PC-3 (cell line): ENCODE results near the gene CPZ. TPM values are rescaled to one million over a fixed set of nuclear protein-coding genes. Genes with fewer than 3 reads are reported as not detected.

Experiments
- ATAC-seq: fragments of 200-7000 bp; cut with Tn5 transposase; 2 replicates; pipeline ENCODE4 v1.9.1; 2020; ENCODE audit warnings: mild to moderate bottlenecking, moderate library complexity
- BruUV-seq: library from RNA; stranded (reverse); fragments of 400-500 nt; replicated peaks from 2 replicates; lab custom pipeline; 2021; lab: Mats Ljungman, UMichigan
- CTCF ChIA-PET: fragments of 300-600 bp; sonication (Branson Sonifier 250); formaldehyde crosslinking; loops from one replicate; lab custom pipeline; 2022; ENCODE audit warnings: antibody characterized with exemption; lab: Charles Lee
- POLR2A ChIA-PET: fragments of 300-600 bp; sonication (Branson Sonifier 250); formaldehyde crosslinking; loops from one replicate; lab custom pipeline; 2022; ENCODE audit warnings: antibody characterized with exemption; ENCODE audit not compliant: unreplicated experiment; lab: Charles Lee
- DNase-seq: peaks from one replicate; pipeline ENCODE4 v3.0.0-alpha.2; 2015
- H2AFZ ChIP-seq: fragments of 300-600 bp; sonication (generic); 2 replicates; pipeline ENCODE4 v1.6.0; 2016; ENCODE audit warnings: antibody characterized with exemption, low read length
- H3F3A ChIP-seq: fragments of 300-600 bp; sonication (generic); one replicate; pipeline ENCODE4 v1.6.0; 2017; ENCODE audit warnings: antibody characterized with exemption, low read length, control low read depth, mild to moderate bottlenecking; ENCODE audit not compliant: unreplicated experiment
- H3K27ac ChIP-seq: fragments of 300-600 bp; sonication (generic); 2 replicates; pipeline ENCODE4 v1.5.1; 2016; ENCODE audit warnings: mild to moderate bottlenecking, low read length
- H3K27me3 ChIP-seq: fragments of 300-600 bp; sonication (generic); 2 replicates; pipeline ENCODE4 v1.6.1; 2016; ENCODE audit warnings: low read length, mixed read lengths
- H3K36me3 ChIP-seq: fragments of 300-600 bp; sonication (generic); 2 replicates; pipeline ENCODE4 v1.6.1; 2016; ENCODE audit warnings: low read depth, mixed run types, low read length, mixed read lengths
- H3K4me1 ChIP-seq: fragments of 300-600 bp; sonication (generic); 2 replicates; pipeline ENCODE4 v1.5.1; 2016; ENCODE audit warnings: low read length; ENCODE audit not compliant: insufficient read depth
- H3K4me2 ChIP-seq: fragments of 300-600 bp; sonication (generic); 2 replicates; pipeline ENCODE4 v1.6.0; 2016; ENCODE audit warnings: low read length
- H3K4me3 ChIP-seq: fragments of 300-600 bp; sonication (generic); 2 replicates; pipeline ENCODE4 v1.5.1; 2016; ENCODE audit warnings: mild to moderate bottlenecking, low read length, mixed read lengths
- H3K79me2 ChIP-seq: fragments of 300-600 bp; sonication (generic); 2 replicates; pipeline ENCODE4 v1.6.1; 2017; ENCODE audit warnings: low read length, mixed read lengths
- H3K9ac ChIP-seq: fragments of 300-600 bp; sonication (generic); 2 replicates; pipeline ENCODE4 v1.6.0; 2016; ENCODE audit warnings: mild to moderate bottlenecking, low read length
- H3K9me2 ChIP-seq: fragments of 300-600 bp; sonication (generic); replicated peaks from 2 replicates; pipeline ENCODE4 v1.6.1; 2016; ENCODE audit warnings: mixed run types, low read length, mixed read lengths
- H3K9me3 ChIP-seq: fragments of 300-600 bp; sonication (generic); 2 replicates; pipeline ENCODE4 v1.6.1; 2016; ENCODE audit warnings: low read length, mixed read lengths
- H4K20me1 ChIP-seq: fragments of 300-600 bp; sonication (generic); 2 replicates; pipeline ENCODE4 v1.6.1; 2016; ENCODE audit warnings: low read length, mixed read lengths
- EZH2 ChIP-seq: fragments of 300-600 bp; sonication (generic); IDR thresholded peaks from one replicate; pipeline ENCODE4 v1.6.1; 2017; ENCODE audit warnings: antibody characterized with exemption, mild to moderate bottlenecking, low read length; ENCODE audit not compliant: unreplicated experiment
- EZH2phosphoT487 ChIP-seq: fragments of 300-600 bp; sonication (generic); IDR thresholded peaks from 2 replicates; pipeline ENCODE4 v1.6.1; 2018; ENCODE audit warnings: mild to moderate bottlenecking, antibody characterized with exemption, low read length, borderline replicate concordance
- intact Hi-C: fragments of 100-400 bp; cut with micrococcal nuclease; formaldehyde crosslinking; loops from 2 replicates; pipeline ENCODE4 v1.9.0; 2023
- total RNA-seq: library from RNA; depleted of rRNA; stranded (reverse); fragments of >200 nt; gene quantifications from 2 replicates; pipeline ENCODE4 v1.2.3, GENCODE V29; 2014
- TF ChIP-seq, protein P1 (sequence below): fragments of 300-600 bp; sonication (generic); conservative IDR thresholded peaks from 2 replicates; pipeline ENCODE4 v1.5.1; 2017; ENCODE audit warnings: antibody characterized with exemption, low read depth, mild to moderate bottlenecking, low read length

Gene CPZ
- total RNA-seq, 1 experiment from 2014 or later, result 27.9 TPM

DNA sequence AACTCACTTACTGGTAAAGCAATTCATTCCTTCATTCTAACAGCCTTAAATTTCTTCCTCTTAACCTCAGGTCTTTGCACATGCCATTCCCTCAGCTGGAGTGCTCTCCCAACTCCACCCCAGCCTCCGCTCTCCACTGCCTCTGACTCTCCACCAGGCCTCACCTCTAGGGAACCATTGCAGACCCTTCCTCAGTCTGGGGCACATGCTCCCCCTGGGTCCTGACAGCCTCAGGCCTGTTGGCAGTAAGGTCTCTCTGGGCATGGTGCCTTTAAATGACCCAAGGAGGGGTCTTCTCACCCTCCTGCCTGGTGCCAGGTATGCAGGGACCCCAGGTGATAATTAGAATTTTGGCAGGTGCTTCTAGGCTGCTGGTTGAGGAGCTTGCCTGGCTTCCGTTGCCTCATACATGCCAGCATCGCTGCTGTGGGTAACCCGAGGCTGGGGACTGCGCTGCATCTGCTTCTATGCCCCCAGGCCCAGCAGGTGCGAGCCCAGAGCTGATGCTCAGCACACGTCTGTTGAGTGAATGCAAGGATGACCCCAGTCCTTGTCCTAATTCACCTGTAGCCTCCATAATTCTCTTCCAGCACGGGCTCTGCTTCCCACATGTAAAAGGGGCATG, 39.9 kb upstream of the CPZ start:
- no peak overlapping the region for H3K4me2 ChIP-seq
- CTCF ChIA-PET, result no interaction called here
- POLR2A ChIA-PET, result no interaction called here
- no peaks in the 10 kb centered on the region for H3K79me2 ChIP-seq
- no peaks in the 10 kb centered on the region for H4K20me1 ChIP-seq
- peaks cover 34% of the 10 kb centered on the region for H3K4me1 ChIP-seq
- no TSS peak for BruUV-seq
- H3K4me3 ChIP-seq, result no peak overlapping the region
- intact Hi-C loops, result no loop called here
- no peaks in the 10 kb centered on the region for H3K27me3 ChIP-seq
- no peak overlapping the region for H2AFZ ChIP-seq
- H3K9ac ChIP-seq, result no peak overlapping the region
- no peaks in the 10 kb centered on the region for H3K9me2 ChIP-seq
- no peaks in the 10 kb centered on the region for H3K9me3 ChIP-seq
- no peaks in the 10 kb centered on the region for H3F3A ChIP-seq
- no peak for ATAC-seq
- no peaks in the 10 kb centered on the region for H3K36me3 ChIP-seq
- no peak for TF ChIP-seq EZH2phosphoT487
- no peak for TF ChIP-seq EZH2
- TF ChIP-seq, protein P1, sequence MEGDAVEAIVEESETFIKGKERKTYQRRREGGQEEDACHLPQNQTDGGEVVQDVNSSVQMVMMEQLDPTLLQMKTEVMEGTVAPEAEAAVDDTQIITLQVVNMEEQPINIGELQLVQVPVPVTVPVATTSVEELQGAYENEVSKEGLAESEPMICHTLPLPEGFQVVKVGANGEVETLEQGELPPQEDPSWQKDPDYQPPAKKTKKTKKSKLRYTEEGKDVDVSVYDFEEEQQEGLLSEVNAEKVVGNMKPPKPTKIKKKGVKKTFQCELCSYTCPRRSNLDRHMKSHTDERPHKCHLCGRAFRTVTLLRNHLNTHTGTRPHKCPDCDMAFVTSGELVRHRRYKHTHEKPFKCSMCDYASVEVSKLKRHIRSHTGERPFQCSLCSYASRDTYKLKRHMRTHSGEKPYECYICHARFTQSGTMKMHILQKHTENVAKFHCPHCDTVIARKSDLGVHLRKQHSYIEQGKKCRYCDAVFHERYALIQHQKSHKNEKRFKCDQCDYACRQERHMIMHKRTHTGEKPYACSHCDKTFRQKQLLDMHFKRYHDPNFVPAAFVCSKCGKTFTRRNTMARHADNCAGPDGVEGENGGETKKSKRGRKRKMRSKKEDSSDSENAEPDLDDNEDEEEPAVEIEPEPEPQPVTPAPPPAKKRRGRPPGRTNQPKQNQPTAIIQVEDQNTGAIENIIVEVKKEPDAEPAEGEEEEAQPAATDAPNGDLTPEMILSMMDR, result no peak
- H3K27ac ChIP-seq, result no peak overlapping the region
- DNase-seq, result no peak

DNA sequence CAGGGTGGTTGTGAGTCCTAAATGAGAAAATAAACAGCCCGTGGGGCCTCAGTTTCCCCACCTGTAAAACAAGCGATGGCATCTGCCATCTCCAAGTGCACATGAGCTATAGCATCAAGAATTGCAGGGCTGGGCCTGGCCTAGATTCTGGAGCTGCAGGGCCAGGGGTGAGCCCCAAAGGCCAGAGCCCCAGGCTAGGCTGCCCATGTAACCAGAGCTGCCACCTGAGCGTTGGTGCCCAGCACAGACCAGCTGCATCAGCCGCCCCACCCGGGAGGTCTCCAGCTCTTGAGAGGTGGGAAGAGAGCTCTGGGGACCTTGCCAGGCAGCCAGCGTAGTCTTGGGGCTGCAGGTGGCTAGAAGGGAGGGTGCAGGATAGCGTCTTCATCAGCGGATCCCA, 39.3 kb upstream of the CPZ start:
- no peak overlapping the region for H3K9ac ChIP-seq
- ChIA-PET POLR2A (no interaction called here), CTCF (no interaction called here)
- H2AFZ ChIP-seq, result no peak overlapping the region
- H4K20me1 ChIP-seq, result no peaks in the 10 kb centered on the region
- no peak for DNase-seq
- no peaks in the 10 kb centered on the region for H3F3A ChIP-seq
- H3K79me2 ChIP-seq, result no peaks in the 10 kb centered on the region
- no TSS peak for BruUV-seq
- H3K36me3 ChIP-seq, result no peaks in the 10 kb centered on the region
- no peaks in the 10 kb centered on the region for H3K9me3 ChIP-seq
- peaks cover 34% of the 10 kb centered on the region for H3K4me1 ChIP-seq
- no peaks in the 10 kb centered on the region for H3K9me2 ChIP-seq
- no peak for ATAC-seq
- H3K27ac ChIP-seq, result no peak overlapping the region
- TF ChIP-seq, protein P1, result no peak
- TF ChIP-seq EZH2 (no peak), EZH2phosphoT487 (no peak)
- H3K4me3 ChIP-seq, result no peak overlapping the region
- no peak overlapping the region for H3K4me2 ChIP-seq
- no peaks in the 10 kb centered on the region for H3K27me3 ChIP-seq
- intact Hi-C loops, result no loop called here

DNA sequence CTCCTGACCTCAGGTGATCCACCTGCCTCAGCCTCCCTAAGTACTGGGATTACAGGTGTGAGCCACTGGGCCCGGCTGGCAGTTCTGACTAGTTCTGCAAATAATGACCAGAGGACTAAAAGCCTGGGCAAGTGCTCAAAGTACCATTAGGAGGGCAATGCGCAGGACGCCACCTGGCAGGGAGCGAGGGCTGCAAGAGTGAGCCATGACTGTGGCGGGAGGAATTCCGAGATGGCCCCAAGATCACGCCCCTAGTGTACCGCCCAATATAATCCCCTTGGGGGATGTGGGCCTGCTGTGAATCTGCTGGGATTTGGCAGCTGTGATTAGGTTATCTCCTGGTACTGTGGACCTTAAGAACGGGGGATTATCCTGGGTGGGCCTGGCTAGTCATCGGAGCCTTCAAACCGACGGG, 38.6 kb upstream of the CPZ start:
- H3K27ac ChIP-seq, result no peak overlapping the region
- H3K9me2 ChIP-seq, result no peaks in the 10 kb centered on the region
- BruUV-seq, result no TSS peak
- peaks cover 34% of the 10 kb centered on the region for H3K4me1 ChIP-seq
- ChIA-PET CTCF (no interaction called here), POLR2A (no interaction called here)
- ATAC-seq (no peak), DNase-seq (no peak)
- TF ChIP-seq, protein P1, result no peak
- TF ChIP-seq EZH2phosphoT487 (no peak), EZH2 (no peak)
- H3K4me3 ChIP-seq, result no peak overlapping the region
- intact Hi-C loops, result no loop called here
- H3K4me2 ChIP-seq, result no peak overlapping the region
- H3K36me3 ChIP-seq, result no peaks in the 10 kb centered on the region
- no peaks in the 10 kb centered on the region for H3F3A ChIP-seq
- no peaks in the 10 kb centered on the region for H3K27me3 ChIP-seq
- H3K9me3 ChIP-seq, result no peaks in the 10 kb centered on the region
- no peaks in the 10 kb centered on the region for H4K20me1 ChIP-seq
- no peak overlapping the region for H2AFZ ChIP-seq
- H3K9ac ChIP-seq, result no peak overlapping the region
- H3K79me2 ChIP-seq, result no peaks in the 10 kb centered on the region
